ENCODE results near the gene ZBED3. TPM values are rescaled to one million over a fixed set of nuclear protein-coding genes. Genes with fewer than 3 reads are reported as not detected.

The ZBED3 gene
- total and polyA plus RNA-seq, 2 of the 4 experiments (the other 2 are of a cell fraction) = 0.18 to 2.5 TPM

GRCh38 chr5:77064040-77064439 is 23.0 kb downstream of the ZBED3 start:
- ChIA-PET POLR2A (ENCODE audit: unreplicated experiment) (no interaction called here), CTCF (interaction anchor here (1.0 kb wide), 1 partner anchor 76 kb away, joined by 3 read pairs; no protein-coding TSS in a partner anchor)
- no peak for DNase-seq
- H3K23ac ChIP-seq (ENCODE audit: low read depth, low read length) = no peak overlapping the region
- H3K4ac ChIP-seq (ENCODE audit: low read depth, low read length) = no peak overlapping the region
- no peak overlapping the region for H2BK15ac ChIP-seq (ENCODE audit: low read depth, low read length)
- peaks cover 7% of the 10 kb centered on the region for H3K4me1 ChIP-seq (ENCODE audit: control insufficient read depth, insufficient read depth, low read length)
- H4K91ac ChIP-seq (ENCODE audit: insufficient read depth, low read depth, low read length) = no peak overlapping the region
- H3K4me2 ChIP-seq (ENCODE audit: low read depth, low read length) = no peak overlapping the region
- intact Hi-C loops (cut with micrococcal nuclease) = no loop called here
- H3K79me1 ChIP-seq (ENCODE audit: low read depth in 1 of 2, low read length in 2 of 2) = no peaks in the 10 kb centered on the region; a peak in 1 of 4 replicates
- no peak overlapping the region for H2AK9ac ChIP-seq (replicated peaks; ENCODE audit: low read depth, low read length, poor library complexity)
- H2BK20ac ChIP-seq (ENCODE audit: low read depth, low read length) = no peak overlapping the region
- no peak overlapping the region for H3K9ac ChIP-seq (ENCODE audit: low read depth, low read length)
- H3K4me3 ChIP-seq (ENCODE audit: insufficient read depth, low read depth, low read length) = no peak overlapping the region
- no peaks in the 10 kb centered on the region for H3K27me3 ChIP-seq (ENCODE audit: control insufficient read depth, insufficient read depth, low read length)
- peaks cover 3% of the 10 kb centered on the region; the same call in 1 of the 2 replicates for H4K20me1 ChIP-seq (ENCODE audit: insufficient read depth, low read length)
- H3K9me3 ChIP-seq (ENCODE audit: control insufficient read depth, insufficient read depth, low read length) = no peaks in the 10 kb centered on the region
- H2BK5ac ChIP-seq (ENCODE audit: low read depth, low read length, poor library complexity, severe bottlenecking) = no peak overlapping the region
- dilution Hi-C loops (cut with HindIII; ENCODE audit: low sequenced_read_pairs, unreplicated experiment) = no loop called here
- BruUV-seq (replicated peaks) = no TSS peak
- no peak overlapping the region for H2BK120ac ChIP-seq (ENCODE audit: low read depth, low read length)
- no peak overlapping the region for H3K27ac ChIP-seq (ENCODE audit: insufficient read depth, low read length)
- H2AK5ac ChIP-seq (ENCODE audit: low read depth, low read length) = no peak overlapping the region
- TF ChIP-seq RCOR1 (IDR thresholded peaks at IDR 0.05; ENCODE audit: insufficient replicate concordance, low read length) = no peak
- TF ChIP-seq, protein P1, sequence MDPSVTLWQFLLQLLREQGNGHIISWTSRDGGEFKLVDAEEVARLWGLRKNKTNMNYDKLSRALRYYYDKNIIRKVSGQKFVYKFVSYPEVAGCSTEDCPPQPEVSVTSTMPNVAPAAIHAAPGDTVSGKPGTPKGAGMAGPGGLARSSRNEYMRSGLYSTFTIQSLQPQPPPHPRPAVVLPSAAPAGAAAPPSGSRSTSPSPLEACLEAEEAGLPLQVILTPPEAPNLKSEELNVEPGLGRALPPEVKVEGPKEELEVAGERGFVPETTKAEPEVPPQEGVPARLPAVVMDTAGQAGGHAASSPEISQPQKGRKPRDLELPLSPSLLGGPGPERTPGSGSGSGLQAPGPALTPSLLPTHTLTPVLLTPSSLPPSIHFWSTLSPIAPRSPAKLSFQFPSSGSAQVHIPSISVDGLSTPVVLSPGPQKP (IDR thresholded peaks at IDR 0.05; ENCODE audit: borderline replicate concordance, low read depth, low read length) = no peak
- TF ChIP-seq, protein P2, sequence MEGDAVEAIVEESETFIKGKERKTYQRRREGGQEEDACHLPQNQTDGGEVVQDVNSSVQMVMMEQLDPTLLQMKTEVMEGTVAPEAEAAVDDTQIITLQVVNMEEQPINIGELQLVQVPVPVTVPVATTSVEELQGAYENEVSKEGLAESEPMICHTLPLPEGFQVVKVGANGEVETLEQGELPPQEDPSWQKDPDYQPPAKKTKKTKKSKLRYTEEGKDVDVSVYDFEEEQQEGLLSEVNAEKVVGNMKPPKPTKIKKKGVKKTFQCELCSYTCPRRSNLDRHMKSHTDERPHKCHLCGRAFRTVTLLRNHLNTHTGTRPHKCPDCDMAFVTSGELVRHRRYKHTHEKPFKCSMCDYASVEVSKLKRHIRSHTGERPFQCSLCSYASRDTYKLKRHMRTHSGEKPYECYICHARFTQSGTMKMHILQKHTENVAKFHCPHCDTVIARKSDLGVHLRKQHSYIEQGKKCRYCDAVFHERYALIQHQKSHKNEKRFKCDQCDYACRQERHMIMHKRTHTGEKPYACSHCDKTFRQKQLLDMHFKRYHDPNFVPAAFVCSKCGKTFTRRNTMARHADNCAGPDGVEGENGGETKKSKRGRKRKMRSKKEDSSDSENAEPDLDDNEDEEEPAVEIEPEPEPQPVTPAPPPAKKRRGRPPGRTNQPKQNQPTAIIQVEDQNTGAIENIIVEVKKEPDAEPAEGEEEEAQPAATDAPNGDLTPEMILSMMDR (conservative IDR thresholded peaks at IDR 0.05; ENCODE audit: low read depth, low read length) = no peak
- TF ChIP-seq POLR2A (IDR thresholded peaks at IDR 0.05; ENCODE audit: low read depth, low read length) = no peak
- TF ChIP-seq CEBPB (IDR thresholded peaks at IDR 0.05; ENCODE audit: low read depth, low read length) = no peak
- no peak for TF ChIP-seq FOS (IDR thresholded peaks at IDR 0.05; ENCODE audit: low read depth, low read length)
- H4K8ac ChIP-seq (ENCODE audit: low read depth in 2 of 2, low read length in 2 of 2) = no peak overlapping the region
- no CpG with 5 or more reads among the region's 3 CpGs for WGBS, 2 experiments (ENCODE audit: extremely low coverage in 2 of 2, insufficient read length in 1 of 2)
- no peak overlapping the region for H3K14ac ChIP-seq (replicated peaks; ENCODE audit: low read depth, low read length)
- no peak overlapping the region for H3K56ac ChIP-seq (ENCODE audit: extremely low read depth, insufficient read depth, low read length)
- H3K9me1 ChIP-seq (ENCODE audit: insufficient read depth, low read length) = peaks cover 7% of the 10 kb centered on the region
- H4K5ac ChIP-seq (ENCODE audit: low read depth, low read length) = no peak overlapping the region
- no peak overlapping the region for H3K18ac ChIP-seq (ENCODE audit: low read depth, low read length)
- no peak for ATAC-seq (ENCODE audit: low read depth)
- H2AFZ ChIP-seq (replicated peaks; ENCODE audit: low read length, poor library complexity) = no peak overlapping the region
- peaks cover 19% of the 10 kb centered on the region for H3K36me3 ChIP-seq (ENCODE audit: control insufficient read depth, insufficient read depth, low read length)
- in situ Hi-C loops (cut with MboI; ENCODE audit: low sequenced_read_pairs) = no loop called here
